ENCODE data around the gene TMEM108.

- TF ChIP-seq POLR2A (IDR thresholded peaks at IDR 0.05) (no peak), CTCF (IDR thresholded peaks at IDR 0.05) (no peak)
Measured at GRCh38 chr3:133404920-133405319, 366.7 kb downstream of the TMEM108 start.

Data from body of pancreas (tissue), 4 donors.